SK-N-MC (cell line): ENCODE measurements around the gene MTCL1.

Experiments used
- DNase-seq: peaks from one replicate; pipeline ENCODE4 v3.0.0-alpha.2; 2011; ENCODE audit warnings: low read depth, low spot score
- H3K27ac ChIP-seq: fragments of 200-600 bp; sonication (generic); 2 replicates; pipeline ENCODE4 v1.5.1; 2016; ENCODE audit warnings: mixed run types
- H3K36me3 ChIP-seq: fragments of 200-600 bp; sonication (generic); 2 replicates; pipeline ENCODE4 v1.6.1; 2017; ENCODE audit warnings: antibody characterized with exemption, low read length, mixed read lengths; ENCODE audit not compliant: insufficient read depth
- H3K4me3 ChIP-seq: fragments of 200-600 bp; sonication (generic); 2 replicates; pipeline ENCODE4 v1.5.1; 2016
- H3K9ac ChIP-seq: fragments of 200-600 bp; sonication (generic); 2 replicates; pipeline ENCODE4 v1.8.0; 2017; ENCODE audit warnings: mixed run types, mixed read lengths; ENCODE audit not compliant: insufficient read length
- H3K9me3 ChIP-seq: fragments of 200-600 bp; sonication (generic); 2 replicates; pipeline ENCODE4 v1.6.1; 2017; ENCODE audit warnings: low read depth, mild to moderate bottlenecking, antibody characterized with exemption, low read length, moderate library complexity, mixed read lengths
- EZH2 ChIP-seq: fragments of 200-600 bp; sonication (generic); IDR thresholded peaks from one replicate; pipeline ENCODE4 v1.6.1; 2017; ENCODE audit warnings: antibody characterized with exemption
- FOXP2 ChIP-seq: optimal IDR thresholded peaks from 2 replicates; pipeline ENCODE3; 2011; ENCODE audit warnings: mild to moderate bottlenecking, moderate library complexity; ENCODE audit not compliant: insufficient read depth; ENCODE audit errors: extremely low read length, control extremely low read depth
- POLR2AphosphoS5 ChIP-seq: IDR thresholded peaks from 2 replicates; pipeline ENCODE4 v1.6.1; 2012; ENCODE audit warnings: mild to moderate bottlenecking, low read depth, low read length, borderline replicate concordance

The MTCL1 gene

DNA sequence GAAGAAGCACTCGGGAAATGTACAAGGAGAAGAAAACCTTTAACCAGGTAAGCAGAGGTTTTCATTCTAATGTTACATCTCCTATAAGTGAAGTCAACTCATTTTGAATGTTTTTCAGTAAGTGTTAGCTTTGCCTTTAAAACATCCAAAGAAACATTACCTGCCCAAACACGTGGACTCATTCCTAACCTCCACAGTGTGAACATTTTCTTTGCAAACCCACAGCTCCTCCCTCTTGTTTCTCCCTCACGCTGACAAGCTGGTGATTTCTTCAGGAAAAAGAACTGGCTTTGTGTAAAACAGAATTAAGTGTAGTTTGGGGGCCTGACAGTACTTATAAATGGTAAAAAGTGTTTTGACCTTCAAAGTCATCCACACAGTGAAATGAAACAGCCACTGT is 72.5 kb downstream of the MTCL1 start:
- Histone ChIP-seq H3K27ac (no peak overlapping the region), H3K9me3 (no peaks in the 10 kb centered on the region), H3K4me3 (no peak overlapping the region), H3K36me3 (no peaks in the 10 kb centered on the region), H3K9ac (no peak overlapping the region)
- DNase-seq: no peak
- TF ChIP-seq FOXP2: no peak
- TF ChIP-seq EZH2: no peak
- no peak for TF ChIP-seq POLR2AphosphoS5

GRCh38 chr18:8778386-8778785 is 73.0 kb downstream of the MTCL1 start:
- H3K36me3 ChIP-seq: no peaks in the 10 kb centered on the region
- no peak for TF ChIP-seq FOXP2
- TF ChIP-seq POLR2AphosphoS5: no peak
- TF ChIP-seq EZH2: no peak
- no peak overlapping the region for H3K9ac ChIP-seq
- no peak overlapping the region for H3K27ac ChIP-seq
- DNase-seq: no peak
- no peak overlapping the region for H3K4me3 ChIP-seq
- H3K9me3 ChIP-seq: no peaks in the 10 kb centered on the region

DNA sequence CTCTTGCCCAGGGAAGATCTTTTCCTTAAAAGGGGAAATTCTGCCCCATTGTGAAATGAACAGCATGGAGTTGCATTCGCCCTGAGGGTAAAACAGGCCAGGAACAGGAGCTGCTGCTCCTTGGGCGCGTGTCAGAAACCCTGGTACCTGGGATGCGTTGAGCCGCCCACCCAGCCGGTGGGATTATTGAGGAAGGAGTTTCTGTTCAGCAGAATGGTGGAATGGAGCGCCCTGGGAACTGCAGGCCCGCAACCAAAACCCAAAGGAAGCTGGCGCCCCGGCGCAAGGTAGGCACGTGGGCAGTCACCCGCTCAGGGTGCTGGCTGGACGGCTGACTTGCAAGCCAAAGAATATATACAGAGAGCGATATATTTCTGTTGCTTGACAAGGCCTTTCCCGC is 73.5 kb downstream of the MTCL1 start:
- no peak for DNase-seq
- no peak overlapping the region for H3K27ac ChIP-seq

GRCh38 chr18:8779251-8779650 is 73.9 kb downstream of the MTCL1 start:
- H3K4me3 ChIP-seq: no peak overlapping the region
- no peak for DNase-seq
- H3K36me3 ChIP-seq: no peaks in the 10 kb centered on the region
- TF ChIP-seq POLR2AphosphoS5 (no peak), FOXP2 (no peak), EZH2 (no peak)
- H3K9me3 ChIP-seq: no peaks in the 10 kb centered on the region
- H3K27ac ChIP-seq: no peak overlapping the region
- no peak overlapping the region for H3K9ac ChIP-seq

More for the DNA sequence above, 73.5 kb downstream of the MTCL1 start:
- TF ChIP-seq EZH2 (no peak), POLR2AphosphoS5 (no peak), FOXP2 (no peak)
- Histone ChIP-seq H3K9me3 (no peaks in the 10 kb centered on the region), H3K9ac (no peak overlapping the region), H3K36me3 (no peaks in the 10 kb centered on the region), H3K4me3 (no peak overlapping the region)

- Histone ChIP-seq H3K9ac (no peak overlapping the region), H3K36me3 (no peaks in the 10 kb centered on the region), H3K9me3 (no peaks in the 10 kb centered on the region), H3K4me3 (no peak overlapping the region), H3K27ac (no peak overlapping the region)
- DNase-seq: no peak
- no peak for TF ChIP-seq POLR2AphosphoS5
- no peak for TF ChIP-seq EZH2
- TF ChIP-seq FOXP2: no peak
Measured at GRCh38 chr18:8780227-8780626, 74.9 kb downstream of the MTCL1 start.

DNA sequence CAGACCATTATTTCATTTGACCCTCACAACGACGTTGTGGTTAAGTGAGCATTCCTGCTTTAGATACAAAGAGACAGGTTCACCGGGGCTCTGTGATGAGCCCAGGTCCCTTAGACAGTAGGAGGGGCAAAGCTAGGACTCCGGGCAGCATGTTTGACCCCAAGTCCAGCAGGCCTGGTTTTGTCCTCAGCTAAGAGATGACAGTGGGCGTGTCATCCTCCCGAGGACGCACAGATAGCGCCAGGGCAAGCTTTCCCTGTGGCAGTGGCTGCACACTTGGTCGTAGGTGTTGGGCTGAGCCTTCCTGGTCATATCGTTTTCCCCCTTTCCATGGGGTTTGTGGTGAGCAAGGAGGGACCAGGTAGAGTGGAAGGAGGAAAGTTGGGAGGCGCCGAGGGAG is 76.3 kb downstream of the MTCL1 start:
- DNase-seq: no peak
- H3K4me3 ChIP-seq: no peak overlapping the region
- TF ChIP-seq EZH2: no peak
- TF ChIP-seq FOXP2: no peak
- no peak for TF ChIP-seq POLR2AphosphoS5
- no peak overlapping the region for H3K27ac ChIP-seq
- H3K9me3 ChIP-seq: no peaks in the 10 kb centered on the region
- no peak overlapping the region for H3K9ac ChIP-seq
- H3K36me3 ChIP-seq: no peaks in the 10 kb centered on the region

- TF ChIP-seq POLR2AphosphoS5: no peak
- no peak for TF ChIP-seq EZH2
- no peak for TF ChIP-seq FOXP2
- no peaks in the 10 kb centered on the region for H3K9me3 ChIP-seq
- H3K36me3 ChIP-seq: no peaks in the 10 kb centered on the region
- no peak for DNase-seq
- H3K27ac ChIP-seq: no peak overlapping the region
- H3K9ac ChIP-seq: no peak overlapping the region
- no peak overlapping the region for H3K4me3 ChIP-seq
Measured at GRCh38 chr18:8783335-8783993, 78.1 kb downstream of the MTCL1 start.

DNA sequence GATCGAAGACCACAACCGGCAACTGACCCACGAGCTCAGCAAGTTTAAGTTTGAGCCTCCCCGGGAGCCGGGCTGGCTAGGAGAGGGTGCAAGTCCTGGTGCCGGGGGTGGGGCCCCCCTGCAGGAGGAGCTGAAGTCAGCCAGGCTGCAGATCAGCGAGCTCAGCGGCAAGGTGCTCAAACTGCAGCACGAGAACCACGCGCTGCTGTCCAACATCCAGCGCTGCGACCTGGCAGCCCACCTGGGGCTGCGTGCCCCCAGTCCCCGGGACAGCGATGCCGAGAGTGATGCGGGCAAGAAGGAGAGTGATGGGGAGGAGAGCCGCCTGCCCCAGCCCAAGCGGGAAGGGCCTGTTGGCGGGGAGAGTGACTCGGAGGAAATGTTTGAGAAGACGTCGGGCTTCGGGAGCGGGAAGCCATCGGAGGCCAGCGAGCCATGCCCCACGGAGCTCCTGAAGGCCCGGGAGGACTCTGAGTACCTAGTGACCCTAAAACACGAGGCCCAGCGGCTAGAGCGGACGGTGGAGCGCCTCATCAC is 78.7 kb downstream of the MTCL1 start:
- no peak overlapping the region for H3K4me3 ChIP-seq
- H3K36me3 ChIP-seq: no peaks in the 10 kb centered on the region

More for the DNA sequence above, 78.7 kb downstream of the MTCL1 start:
- no peaks in the 10 kb centered on the region for H3K9me3 ChIP-seq
- no peak overlapping the region for H3K27ac ChIP-seq
- no peak for TF ChIP-seq FOXP2
- TF ChIP-seq POLR2AphosphoS5: no peak
- no peak for TF ChIP-seq EZH2
- DNase-seq: no peak
- no peak overlapping the region for H3K9ac ChIP-seq
